Breast epithelium (tissue), 4 donors: ENCODE measurements around the gene ASCL1. TPM values are rescaled to one million over a fixed set of nuclear protein-coding genes. Genes with fewer than 3 reads are reported as not detected.

Source experiments
- DNase-seq, 2 donors: peaks; one replicate each; pipeline ENCODE4 v3.0.0-alpha.2; 2019; ENCODE audit warnings: low spot score in 2 of 2
- H3K27ac ChIP-seq, 2 donors: fragments of 200-600 bp; sonication (generic) in 1 of 2; one replicate each; pipeline ENCODE4 v1.5.1; 2016 to 2019; ENCODE audit warnings: mild to moderate bottlenecking in 1 of 2
- H3K27me3 ChIP-seq, 2 donors: fragments of 200-600 bp; sonication (generic) in 1 of 2; one replicate each; pipeline versions ENCODE4 v1.5.1 to v1.6.0; 2017 to 2019; ENCODE audit warnings: control low read depth in 1 of 2, mild to moderate bottlenecking in 1 of 2
- H3K36me3 ChIP-seq: fragments of 200-600 bp; one replicate; pipeline ENCODE4 v1.5.1; 2019
- H3K4me1 ChIP-seq, 2 donors: fragments of 200-600 bp; sonication (generic); one replicate each; pipeline ENCODE4 v1.5.1; 2016 to 2019; ENCODE audit warnings: control low read depth in 1 of 2
- H3K4me3 ChIP-seq, 3 donors: fragments of 200-600 bp; sonication (generic); 1 replicate in 2 of 3; 2 replicates in 1 of 3; pipeline ENCODE4 v1.5.1; 2016 to 2019; ENCODE audit warnings: mild to moderate bottlenecking in 3 of 3, moderate library complexity in 2 of 3
- H3K9me3 ChIP-seq, 2 donors: fragments of 200-600 bp; sonication (generic) in 1 of 2; one replicate each; pipeline ENCODE4 v1.5.1; 2016 to 2019; ENCODE audit warnings: control low read depth in 1 of 2
- CTCF ChIP-seq, 3 donors: fragments of 450-650 bp; IDR thresholded peaks; one replicate each; pipeline ENCODE4 v1.5.1; 2016 to 2017; ENCODE audit warnings: antibody characterized with exemption in 3 of 3, mild to moderate bottlenecking in 3 of 3, moderate library complexity in 3 of 3
- POLR2A ChIP-seq: fragments of 450-650 bp; IDR thresholded peaks from one replicate; pipeline ENCODE4 v1.6.1; 2016; ENCODE audit warnings: antibody characterized with exemption, mild to moderate bottlenecking, moderate library complexity
- POLR2AphosphoS5 ChIP-seq, 3 donors: sonication (generic); formaldehyde crosslinking; IDR thresholded peaks; one replicate each; pipeline ENCODE4 v1.6.1; 2017; ENCODE audit warnings: antibody characterized with exemption in 3 of 3
- intact Hi-C: fragments of 100-400 bp; cut with DNase I; formaldehyde crosslinking; loops from one replicate; pipeline ENCODE4 v1.15.1; 2023; ENCODE audit warnings: low total_unique reads
- total RNA-seq, 3 donors: library from RNA; depleted of rRNA; stranded (reverse); fragments of >200 nt; gene quantifications; one replicate each; pipeline ENCODE4 v1.1.0, GENCODE V29; 2016

Gene ASCL1
- total RNA-seq, 3 donors from 2014 or later = 0.15 TPM; not detected in 2

- Histone ChIP-seq H3K27me3 (peaks cover 0 to 84% of the 10 kb centered on the region in 2 donors), H3K36me3 (no peaks in the 10 kb centered on the region), H3K9me3 (no peaks in the 10 kb centered on the region), H3K4me1 (no peaks in the 10 kb centered on the region), H3K4me3 (no peak overlapping the region), H3K27ac (no peak overlapping the region)
- DNase-seq = no peak
- no peak for TF ChIP-seq POLR2AphosphoS5 (IDR thresholded peaks at IDR 0.05)
- no peak for TF ChIP-seq POLR2A
- no peak for TF ChIP-seq CTCF (IDR thresholded peaks at IDR 0.05)
- intact Hi-C loops = no loop called here
Observed at GRCh38 chr12:102950950-102951619, 6.4 kb upstream of the ASCL1 start.

GRCh38 chr12:102951841-102952240 is 5.6 kb upstream of the ASCL1 start:
- no peak overlapping the region for H3K4me3 ChIP-seq
- TF ChIP-seq CTCF (IDR thresholded peaks at IDR 0.05) (no peak), POLR2AphosphoS5 (IDR thresholded peaks at IDR 0.05) (no peak), POLR2A (no peak)
- peaks cover 3 to 92% of the 10 kb centered on the region in 2 donors for H3K27me3 ChIP-seq
- DNase-seq = no peak
- intact Hi-C loops = no loop called here
- H3K4me1 ChIP-seq = peaks cover 0 to 3% of the 10 kb centered on the region in 2 donors
- no peak overlapping the region for H3K27ac ChIP-seq
- H3K9me3 ChIP-seq = no peaks in the 10 kb centered on the region
- H3K36me3 ChIP-seq = no peaks in the 10 kb centered on the region

GRCh38 chr12:102953221-102953620 is 4.3 kb upstream of the ASCL1 start:
- TF ChIP-seq CTCF (IDR thresholded peaks at IDR 0.05) (no peak), POLR2A (no peak), POLR2AphosphoS5 (IDR thresholded peaks at IDR 0.05) (no peak)

GRCh38 chr12:102954134-102954533 is 3.3 kb upstream of the ASCL1 start:
- no peak for DNase-seq
- TF ChIP-seq CTCF (IDR thresholded peaks at IDR 0.05) (no peak), POLR2A (no peak), POLR2AphosphoS5 (IDR thresholded peaks at IDR 0.05) (no peak)
- intact Hi-C loops = no loop called here
- H3K4me1 ChIP-seq = peaks cover 0 to 5% of the 10 kb centered on the region in 2 donors
- H3K27ac ChIP-seq = no peak overlapping the region
- H3K36me3 ChIP-seq = no peaks in the 10 kb centered on the region
- H3K27me3 ChIP-seq = peaks cover 3 to 90% of the 10 kb centered on the region in 2 donors
- no peak overlapping the region for H3K4me3 ChIP-seq
- no peaks in the 10 kb centered on the region for H3K9me3 ChIP-seq

More at GRCh38 chr12:102953221-102953620, 4.3 kb upstream of the ASCL1 start:
- Histone ChIP-seq H3K27me3 (peaks cover 3 to 90% of the 10 kb centered on the region in 2 donors), H3K4me1 (peaks cover 0 to 5% of the 10 kb centered on the region in 2 donors), H3K4me3 (no peak overlapping the region), H3K9me3 (no peaks in the 10 kb centered on the region), H3K36me3 (no peaks in the 10 kb centered on the region), H3K27ac (no peak overlapping the region)
- no peak for DNase-seq
- intact Hi-C loops = no loop called here

- no peak for TF ChIP-seq POLR2AphosphoS5 (IDR thresholded peaks at IDR 0.05)
- no peak for TF ChIP-seq POLR2A
- no peak for TF ChIP-seq CTCF (IDR thresholded peaks at IDR 0.05)
- DNase-seq = no peak
- Histone ChIP-seq H3K9me3 (no peaks in the 10 kb centered on the region), H3K4me1 (peaks cover 0 to 5% of the 10 kb centered on the region in 2 donors), H3K4me3 (peak overlapping the region in 1 of 3 donors; percentile 25), H3K36me3 (no peaks in the 10 kb centered on the region), H3K27ac (no peak overlapping the region), H3K27me3 (peaks cover 3 to 92% of the 10 kb centered on the region in 2 donors)
- intact Hi-C loops = no loop called here
Observed at GRCh38 chr12:102955926-102956737, 1.3 kb upstream of the ASCL1 start.
